PC-9 (cell line): ENCODE measurements around the gene LRRC32. TPM values are rescaled to one million over a fixed set of nuclear protein-coding genes. Genes with fewer than 3 reads are reported as not detected.

ENCODE experiments used
- BruUV-seq: library from RNA; stranded (reverse); fragments of 400-500 nt; replicated peaks from 2 replicates; lab custom pipeline; 2021; lab: Mats Ljungman, UMichigan
- CTCF ChIA-PET: fragments of 300-600 bp; sonication (Branson Sonifier 250); formaldehyde crosslinking; loops from one replicate; lab custom pipeline; 2022; ENCODE audit warnings: antibody characterized with exemption; lab: Charles Lee
- POLR2A ChIA-PET: fragments of 300-600 bp; sonication (Branson Sonifier 250); formaldehyde crosslinking; loops from one replicate; lab custom pipeline; 2022; ENCODE audit warnings: antibody characterized with exemption; ENCODE audit not compliant: unreplicated experiment; lab: Charles Lee
- DNase-seq, 2 experiments: peaks; one replicate each; pipeline versions ENCODE4 v3.0.0 to v3.0.0-alpha.2; 2015 to 2022; ENCODE audit warnings: mixed read lengths in 1 of 2
- H2AFZ ChIP-seq: fragments of 200-600 bp; sonication (generic); 2 replicates; pipeline ENCODE4 v1.8.1; 2017; ENCODE audit warnings: antibody characterized with exemption
- H3F3A ChIP-seq: fragments of 200-600 bp; sonication (generic); 2 replicates; pipeline ENCODE4 v1.8.1; 2017; ENCODE audit warnings: antibody characterized with exemption, mild to moderate bottlenecking, low read depth; ENCODE audit not compliant: insufficient read depth
- H3K27ac ChIP-seq: fragments of 200-600 bp; sonication (generic); 2 replicates; pipeline ENCODE4 v1.6.1; 2016; ENCODE audit warnings: mixed run types
- H3K27me3 ChIP-seq: fragments of 200-600 bp; sonication (generic); 2 replicates; pipeline ENCODE4 v1.6.1; 2016; ENCODE audit warnings: low read depth, mixed run types; ENCODE audit not compliant: insufficient read depth
- H3K36me3 ChIP-seq: fragments of 200-600 bp; sonication (generic); 2 replicates; pipeline ENCODE4 v1.6.1; 2016; ENCODE audit warnings: low read depth, mixed run types
- H3K4me1 ChIP-seq: fragments of 200-600 bp; sonication (generic); replicated peaks from 2 replicates; pipeline ENCODE4 v1.6.1; 2016; ENCODE audit warnings: mixed run types; ENCODE audit not compliant: insufficient read depth
- H3K4me2 ChIP-seq: fragments of 200-600 bp; sonication (generic); 2 replicates; pipeline ENCODE4 v1.6.1; 2017; ENCODE audit warnings: mixed run types
- H3K4me3 ChIP-seq: fragments of 200-600 bp; sonication (generic); 2 replicates; pipeline ENCODE4 v1.6.1; 2016; ENCODE audit warnings: mixed run types
- H3K79me2 ChIP-seq: fragments of 200-600 bp; sonication (generic); 2 replicates; pipeline ENCODE4 v1.6.1; 2017; ENCODE audit warnings: low read depth, mixed run types
- H3K9me2 ChIP-seq: fragments of 200-600 bp; sonication (generic); 2 replicates; pipeline ENCODE4 v1.8.1; 2017; ENCODE audit warnings: mild to moderate bottlenecking; ENCODE audit not compliant: insufficient read depth
- H3K9me3 ChIP-seq: fragments of 200-600 bp; sonication (generic); 2 replicates; pipeline ENCODE4 v1.8.1; 2016; ENCODE audit warnings: low read depth; ENCODE audit not compliant: insufficient read depth
- H4K20me1 ChIP-seq: fragments of 200-600 bp; sonication (generic); 2 replicates; pipeline ENCODE4 v1.8.1; 2017; ENCODE audit not compliant: insufficient read depth
- CTCF ChIP-seq: fragments of 200-600 bp; sonication (generic); conservative IDR thresholded peaks from 2 replicates; pipeline ENCODE4 v1.6.1; 2017; ENCODE audit warnings: mixed run types, antibody characterized with exemption, mild to moderate bottlenecking, moderate library complexity
- EZH2 ChIP-seq: fragments of 200-600 bp; sonication (generic); IDR thresholded peaks from 2 replicates; pipeline ENCODE4 v1.8.0; 2017; ENCODE audit warnings: antibody characterized with exemption, low read depth
- intact Hi-C: fragments of 100-400 bp; cut with micrococcal nuclease; formaldehyde crosslinking; loops from one replicate; pipeline ENCODE4 v1.10.0; 2022; ENCODE audit not compliant: unreplicated experiment
- total RNA-seq: library from RNA; stranded (reverse); gene quantifications from 2 replicates; pipeline ENCODE4 v1.2.3, GENCODE V29; 2021

The LRRC32 gene
- total RNA-seq, 1 experiment from 2014 or later, result not detected

GRCh38 chr11:76625472-76626186 is 44.9 kb downstream of the LRRC32 start:
- Histone ChIP-seq H3K9me3 (no peaks in the 10 kb centered on the region), H3K36me3 (no peaks in the 10 kb centered on the region), H3K79me2 (no peaks in the 10 kb centered on the region), H3K4me1 (no peaks in the 10 kb centered on the region), H3K4me3 (no peak overlapping the region), H3F3A (no peaks in the 10 kb centered on the region), H3K27ac (no peak overlapping the region), H4K20me1 (no peaks in the 10 kb centered on the region), H3K9me2 (no peaks in the 10 kb centered on the region), H2AFZ (no peak overlapping the region), H3K27me3 (no peaks in the 10 kb centered on the region), H3K4me2 (no peak overlapping the region)
- CTCF ChIA-PET, result no interaction called here
- DNase-seq, result no peak
- POLR2A ChIA-PET, result no interaction called here
- TF ChIP-seq CTCF, result no peak
- TF ChIP-seq EZH2, result no peak
- BruUV-seq, result no TSS peak
- intact Hi-C loops, result no loop called here

- Histone ChIP-seq H3K36me3 (no peaks in the 10 kb centered on the region), H3K4me3 (no peak overlapping the region), H2AFZ (no peak overlapping the region), H3K9me2 (no peaks in the 10 kb centered on the region), H3K9me3 (no peaks in the 10 kb centered on the region), H3K27ac (no peak overlapping the region), H3K27me3 (no peaks in the 10 kb centered on the region), H3K79me2 (no peaks in the 10 kb centered on the region), H3K4me2 (no peak overlapping the region), H3K4me1 (no peaks in the 10 kb centered on the region), H4K20me1 (no peaks in the 10 kb centered on the region), H3F3A (no peaks in the 10 kb centered on the region)
- no TSS peak for BruUV-seq
- intact Hi-C loops, result no loop called here
- POLR2A ChIA-PET, result no interaction called here
- no peak for DNase-seq
- CTCF ChIA-PET, result no interaction called here
- no peak for TF ChIP-seq EZH2
- TF ChIP-seq CTCF, result no peak
Measured at GRCh38 chr11:76624500-76625379, 45.8 kb downstream of the LRRC32 start.

GRCh38 chr11:76623884-76624419 is 46.6 kb downstream of the LRRC32 start:
- intact Hi-C loops, result no loop called here
- POLR2A ChIA-PET, result no interaction called here
- H3K9me3 ChIP-seq, result no peaks in the 10 kb centered on the region
- H3K79me2 ChIP-seq, result no peaks in the 10 kb centered on the region
- CTCF ChIA-PET, result no interaction called here
- no peak overlapping the region for H3K4me2 ChIP-seq
- H3K27ac ChIP-seq, result no peak overlapping the region
- H3K27me3 ChIP-seq, result no peaks in the 10 kb centered on the region
- H3K36me3 ChIP-seq, result no peaks in the 10 kb centered on the region
- H4K20me1 ChIP-seq, result no peaks in the 10 kb centered on the region
- no TSS peak for BruUV-seq
- no peak overlapping the region for H2AFZ ChIP-seq
- H3K4me1 ChIP-seq, result no peaks in the 10 kb centered on the region
- no peak for TF ChIP-seq CTCF
- no peak for TF ChIP-seq EZH2
- H3F3A ChIP-seq, result no peaks in the 10 kb centered on the region
- H3K9me2 ChIP-seq, result no peaks in the 10 kb centered on the region
- no peak for DNase-seq
- no peak overlapping the region for H3K4me3 ChIP-seq
